Caco-2 (cell line): ENCODE results near the gene SOD2. TPM values are rescaled to one million over a fixed set of nuclear protein-coding genes. Genes with fewer than 3 reads are reported as not detected.

Source experiments
- BruUV-seq: library from RNA; stranded (reverse); fragments of 400-500 nt; replicated peaks from 2 replicates; lab custom pipeline; 2021; lab: Mats Ljungman, UMichigan
- CTCF ChIA-PET: fragments of 300-600 bp; sonication (Branson Sonifier 250); formaldehyde crosslinking; loops from one replicate; lab custom pipeline; 2022; ENCODE audit warnings: antibody characterized with exemption; lab: Charles Lee
- POLR2A ChIA-PET: fragments of 300-600 bp; sonication (Branson Sonifier 250); formaldehyde crosslinking; loops from one replicate; lab custom pipeline; 2022; ENCODE audit warnings: antibody characterized with exemption; lab: Charles Lee
- DNase-seq, 2 experiments: peaks; one replicate each; pipeline versions ENCODE4 v3.0.0 to v3.0.0-alpha.2; 2020 to 2022
- H3K27me3 ChIP-seq: replicated peaks from 2 replicates; pipeline ENCODE4 v1.6.0; 2011; ENCODE audit warnings: low read length; ENCODE audit not compliant: control insufficient read depth, insufficient read depth
- H3K36me3 ChIP-seq: 2 replicates; pipeline ENCODE4 v1.5.1; 2011; ENCODE audit warnings: low read length; ENCODE audit not compliant: control insufficient read depth, insufficient read depth
- H3K4me1 ChIP-seq: fragments of 250-450 bp; sonication (Bioruptor Pico); 2 replicates; pipeline ENCODE4 v1.5.1; 2020; ENCODE audit warnings: mild to moderate bottlenecking
- H3K4me3 ChIP-seq: 2 replicates; pipeline ENCODE4 v1.5.1; 2011; ENCODE audit warnings: low read depth, mild to moderate bottlenecking, control low read depth, low read length
- H3K9me3 ChIP-seq: fragments of 250-450 bp; sonication (Bioruptor Pico); 2 replicates; pipeline ENCODE4 v1.5.1; 2020; ENCODE audit warnings: mild to moderate bottlenecking, moderate library complexity
- H3K27ac Mint-ChIP-seq: one replicate; pipeline ENCODE4 v1.8.0; 2022; ENCODE audit warnings: mixed read lengths; ENCODE audit not compliant: unreplicated experiment
- H3K27me3 Mint-ChIP-seq: one replicate; pipeline ENCODE4 v1.8.0; 2022; ENCODE audit warnings: mixed read lengths; ENCODE audit not compliant: insufficient read depth, unreplicated experiment
- H3K36me3 Mint-ChIP-seq: one replicate; pipeline ENCODE4 v1.8.0; 2022; ENCODE audit warnings: mild to moderate bottlenecking, mixed read lengths; ENCODE audit not compliant: insufficient read depth, unreplicated experiment
- H3K4me1 Mint-ChIP-seq: one replicate; pipeline ENCODE4 v1.8.0; 2022; ENCODE audit warnings: low read depth, mixed read lengths; ENCODE audit not compliant: unreplicated experiment
- H3K4me3 Mint-ChIP-seq: one replicate; pipeline ENCODE4 v1.8.0; 2022; ENCODE audit warnings: mild to moderate bottlenecking, moderate library complexity, mixed read lengths; ENCODE audit not compliant: unreplicated experiment
- H3K9me3 Mint-ChIP-seq: one replicate; pipeline ENCODE4 v1.8.0; 2022; ENCODE audit warnings: mixed read lengths; ENCODE audit not compliant: unreplicated experiment
- CTCF ChIP-seq, 2 experiments: fragments of 200-600 bp in 1 of 2; IDR thresholded peaks; 1 replicate in 1 of 2; 2 replicates in 1 of 2; pipeline versions ENCODE4 v1.5.1 to v1.8.0; 2011 to 2022; ENCODE audit warnings: antibody characterized with exemption in 1 of 2, control low read depth in 1 of 2, inconsistent platforms in 1 of 2, low read depth in 1 of 2, low read length in 1 of 2, mild to moderate bottlenecking in 1 of 2, moderate library complexity in 1 of 2; ENCODE audit not compliant: insufficient read depth in 1 of 2, severe bottlenecking in 1 of 2, unreplicated experiment in 1 of 2
- intact Hi-C: fragments of 100-400 bp; cut with micrococcal nuclease; formaldehyde crosslinking; loops from one replicate; pipeline ENCODE4 v1.10.0; 2022; ENCODE audit not compliant: unreplicated experiment
- total RNA-seq: library from RNA; stranded (reverse); gene quantifications from 2 replicates; pipeline ENCODE4 v1.2.3, GENCODE V29; 2022

The SOD2 gene
- total RNA-seq, 1 experiment from 2014 or later, result 110 TPM

GRCh38 chr6:159701413-159701999, 8.5 kb upstream of the SOD2 start:
- ChIA-PET POLR2A (no interaction called here), CTCF (no interaction called here)
- H3K27me3 ChIP-seq, result no peaks in the 10 kb centered on the region
- BruUV-seq, result no TSS peak
- DNase-seq, result no peak
- Mint-ChIP-seq H3K4me3 (no peak overlapping the region), H3K9me3 (no peaks in the 10 kb centered on the region), H3K27ac (no peak overlapping the region), H3K36me3 (peaks cover 7% of the 10 kb centered on the region), H3K27me3 (no peaks in the 10 kb centered on the region), H3K4me1 (no peaks in the 10 kb centered on the region)
- no peaks in the 10 kb centered on the region for H3K9me3 ChIP-seq
- intact Hi-C loops, result no loop called here
- no peak for TF ChIP-seq CTCF (IDR thresholded peaks at IDR 0.05; ENCODE audit: insufficient read depth in 1 of 2, low read depth in 1 of 2, low read length in 1 of 2, severe bottlenecking in 1 of 2, unreplicated experiment in 1 of 2)
- H3K4me1 ChIP-seq, result no peaks in the 10 kb centered on the region
- H3K4me3 ChIP-seq, result no peak overlapping the region
- H3K36me3 ChIP-seq, result no peaks in the 10 kb centered on the region

DNA sequence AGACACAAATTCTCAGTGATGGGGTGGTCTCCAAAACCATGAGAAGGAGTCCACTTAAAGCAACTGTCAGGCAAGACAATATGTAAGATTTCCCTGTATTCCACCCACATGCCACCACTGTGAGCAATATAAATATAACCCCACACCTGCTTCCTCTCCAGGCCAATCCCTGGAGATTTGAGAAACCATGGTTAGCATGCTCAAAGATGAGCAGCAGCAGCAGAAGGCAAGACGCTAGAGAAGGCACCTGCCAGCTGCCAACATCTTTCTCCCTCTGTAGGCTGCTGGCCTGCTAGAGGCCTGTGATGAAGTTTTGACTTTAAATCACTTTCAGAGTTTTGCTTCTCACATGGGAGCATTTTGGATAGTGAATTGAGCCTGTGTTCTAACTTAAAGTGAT, 7.9 kb upstream of the SOD2 start:
- no peak overlapping the region for H3K27ac Mint-ChIP-seq
- peaks cover 7% of the 10 kb centered on the region for H3K36me3 Mint-ChIP-seq
- H3K9me3 ChIP-seq, result no peaks in the 10 kb centered on the region
- H3K27me3 ChIP-seq, result no peaks in the 10 kb centered on the region
- DNase-seq, result no peak
- TF ChIP-seq CTCF (IDR thresholded peaks at IDR 0.05; ENCODE audit: insufficient read depth in 1 of 2, low read depth in 1 of 2, low read length in 1 of 2, severe bottlenecking in 1 of 2, unreplicated experiment in 1 of 2), result no peak
- no peaks in the 10 kb centered on the region for H3K36me3 ChIP-seq
- no peaks in the 10 kb centered on the region for H3K4me1 ChIP-seq
- H3K4me3 ChIP-seq, result no peak overlapping the region
- no peaks in the 10 kb centered on the region for H3K9me3 Mint-ChIP-seq
- intact Hi-C loops, result no loop called here
- no TSS peak for BruUV-seq
- ChIA-PET CTCF (interaction anchor here (0.7 kb wide), 1 partner anchor 25 kb away, joined by 3 read pairs; no protein-coding TSS in a partner anchor), POLR2A (no interaction called here)
- H3K4me1 Mint-ChIP-seq, result no peaks in the 10 kb centered on the region
- H3K27me3 Mint-ChIP-seq, result no peaks in the 10 kb centered on the region
- no peak overlapping the region for H3K4me3 Mint-ChIP-seq

GRCh38 chr6:159695984-159696383, 2.9 kb upstream of the SOD2 start:
- no peak for TF ChIP-seq CTCF (IDR thresholded peaks at IDR 0.05; ENCODE audit: insufficient read depth in 1 of 2, low read depth in 1 of 2, low read length in 1 of 2, severe bottlenecking in 1 of 2, unreplicated experiment in 1 of 2)
- H3K27me3 ChIP-seq, result no peaks in the 10 kb centered on the region
- H3K9me3 Mint-ChIP-seq, result no peaks in the 10 kb centered on the region
- intact Hi-C loops, result no loop called here
- no peak overlapping the region for H3K27ac Mint-ChIP-seq
- H3K4me3 ChIP-seq, result no peak overlapping the region
- H3K36me3 ChIP-seq, result no peaks in the 10 kb centered on the region
- no TSS peak for BruUV-seq
- peaks cover 14% of the 10 kb centered on the region for H3K4me1 Mint-ChIP-seq
- no peak overlapping the region for H3K4me3 Mint-ChIP-seq
- no peak for DNase-seq
- peaks cover 4% of the 10 kb centered on the region for H3K4me1 ChIP-seq
- peaks cover 34% of the 10 kb centered on the region for H3K36me3 Mint-ChIP-seq
- H3K27me3 Mint-ChIP-seq, result no peaks in the 10 kb centered on the region
- H3K9me3 ChIP-seq, result no peaks in the 10 kb centered on the region
- POLR2A ChIA-PET, result no interaction called here
- CTCF ChIA-PET, result no interaction called here
